GM18951 (cell line): ENCODE data around the gene GAMT.
A peak's percentile ranks its signal among the peaks of the same experiment; 100 is the strongest.
"Not testable (repeated sequence)": the region's sequence is repeated elsewhere in the genome, so short reads cannot be mapped to it uniquely, and the experiment has no call there.

Experiments used
- POLR2A ChIP-seq: IDR thresholded peaks from 4 replicates; pipeline ENCODE4 v1.6.1; 2011; ENCODE audit warnings: mild to moderate bottlenecking; ENCODE audit not compliant: insufficient read length, insufficient read depth; ENCODE audit errors: extremely low read depth
- in situ Hi-C: fragments of 300-500 bp; cut with MboI; formaldehyde crosslinking; loops from one replicate; pipeline ENCODE4 v1.12.0; 2022; ENCODE audit warnings: low sequenced_read_pairs, mixed read lengths, inconsistent platforms; ENCODE audit not compliant: unreplicated experiment

Gene GAMT

GRCh38 chr19:1427221-1427920 lies 26.0 kb upstream of the GAMT start:
- TF ChIP-seq POLR2A, result no peak
- in situ Hi-C loops, result no loop called here

GRCh38 chr19:1426736-1427135 lies 25.4 kb upstream of the GAMT start:
- no peak for TF ChIP-seq POLR2A

GRCh38 chr19:1425902-1426301 lies 24.6 kb upstream of the GAMT start:
- in situ Hi-C loops, result no loop called here
- no peak for TF ChIP-seq POLR2A

More at GRCh38 chr19:1426736-1427135, 25.4 kb upstream of the GAMT start:
- in situ Hi-C loops, result no loop called here

- peak; percentile 30 for TF ChIP-seq POLR2A
- in situ Hi-C loops, result no loop called here
Observed at GRCh38 chr19:1425102-1425837, 23.9 kb upstream of the GAMT start.

GRCh38 chr19:1424192-1424955 lies 23.0 kb upstream of the GAMT start:
- TF ChIP-seq POLR2A, result peak; percentile 15
- in situ Hi-C loops, result no loop called here

GRCh38 chr19:1423436-1424191 lies 22.3 kb upstream of the GAMT start:
- TF ChIP-seq POLR2A, result no peak
- in situ Hi-C loops, result no loop called here

- in situ Hi-C loops, result no loop called here
- no peak for TF ChIP-seq POLR2A
Observed at GRCh38 chr19:1422943-1423342, 21.6 kb upstream of the GAMT start.

- in situ Hi-C loops, result no loop called here
- no peak for TF ChIP-seq POLR2A
Observed at GRCh38 chr19:1422360-1422759, 21.0 kb upstream of the GAMT start.

GRCh38 chr19:1421958-1422305 lies 20.6 kb upstream of the GAMT start:
- TF ChIP-seq POLR2A, result no peak
- in situ Hi-C loops, result no loop called here

- in situ Hi-C loops, result no loop called here
- TF ChIP-seq POLR2A, result no peak
Observed at GRCh38 chr19:1421218-1421957, 20.0 kb upstream of the GAMT start.

GRCh38 chr19:1420590-1420989 lies 19.2 kb upstream of the GAMT start:
- TF ChIP-seq POLR2A, result no peak
- in situ Hi-C loops, result no loop called here

- in situ Hi-C loops, result not testable (repeated sequence)
Observed at GRCh38 chr19:1420085-1420484, 18.7 kb upstream of the GAMT start.
